Smooth muscle cell (in vitro differentiated cells): Measurements from ENCODE around the gene DBNDD1. TPM values are rescaled to one million over a fixed set of nuclear protein-coding genes. Genes with fewer than 3 reads are reported as not detected.

ENCODE experiments used
- DNase-seq: peaks from one replicate; lab custom pipeline; 2025; ENCODE audit not compliant: unreplicated experiment; lab: John Stamatoyannopoulos, UW
- H2AFZ ChIP-seq: fragments of 200-600 bp; sonication (generic); 2 replicates; pipeline ENCODE4 v1.6.0; 2016; ENCODE audit warnings: antibody characterized with exemption, low read depth, mild to moderate bottlenecking
- H3F3A ChIP-seq: fragments of 200-600 bp; sonication (generic); 2 replicates; pipeline ENCODE4 v1.6.0; 2017; ENCODE audit warnings: antibody characterized with exemption, low read depth
- H3K27ac ChIP-seq: fragments of 200-600 bp; sonication (generic); 2 replicates; pipeline ENCODE4 v1.5.1; 2016; ENCODE audit warnings: low read depth, mild to moderate bottlenecking
- H3K27me3 ChIP-seq: fragments of 200-600 bp; sonication (generic); 2 replicates; pipeline ENCODE4 v1.6.1; 2016; ENCODE audit warnings: low read depth, mild to moderate bottlenecking
- H3K36me3 ChIP-seq: fragments of 200-600 bp; sonication (generic); 2 replicates; pipeline ENCODE4 v1.5.1; 2016; ENCODE audit warnings: low read depth
- H3K4me1 ChIP-seq: fragments of 200-600 bp; sonication (generic); 2 replicates; pipeline ENCODE4 v1.5.1; 2016; ENCODE audit warnings: low read depth
- H3K4me2 ChIP-seq: fragments of 200-600 bp; sonication (generic); 2 replicates; pipeline ENCODE4 v1.6.0; 2016; ENCODE audit warnings: mild to moderate bottlenecking
- H3K4me3 ChIP-seq: fragments of 200-600 bp; sonication (generic); 2 replicates; pipeline ENCODE4 v1.5.1; 2016; ENCODE audit warnings: mild to moderate bottlenecking
- H3K79me2 ChIP-seq: fragments of 200-600 bp; sonication (generic); 2 replicates; pipeline ENCODE4 v1.6.0; 2016; ENCODE audit warnings: low read depth, mild to moderate bottlenecking
- H3K9ac ChIP-seq: fragments of 200-600 bp; sonication (generic); 2 replicates; pipeline ENCODE4 v1.6.0; 2016; ENCODE audit warnings: low read depth
- H3K9me3 ChIP-seq: fragments of 200-600 bp; sonication (generic); replicated peaks from 2 replicates; pipeline ENCODE4 v1.5.1; 2016; ENCODE audit warnings: low read depth
- H4K20me1 ChIP-seq: fragments of 200-600 bp; sonication (generic); 2 replicates; pipeline ENCODE4 v1.6.0; 2016; ENCODE audit warnings: low read depth
- WGBS: methylation state at CpG from one replicate; pipeline ENCODE4 v1.1.7; 2016; ENCODE audit warnings: low lambda C conversion rate; 5-methylcytosine and 5-hydroxymethylcytosine counted together
- polyA plus RNA-seq: library from polyadenylated mRNA; unstranded; fragments of >200 nt; fragmentation: Nextera tagmentation; extraction: Ambion mirVana; gene quantifications from 2 replicates; pipeline ENCODE4 v1.2.1, GENCODE V29; 2016
- total RNA-seq: library from RNA; depleted of rRNA; stranded (reverse); fragments of >200 nt; gene quantifications from 2 replicates; pipeline ENCODE4 v1.2.3, GENCODE V29; 2014
- TF ChIP-seq, protein P1 (sequence below): fragments of 200-600 bp; sonication (generic); IDR thresholded peaks from 2 replicates; pipeline ENCODE4 v1.5.1; 2017; ENCODE audit warnings: borderline replicate concordance, mild to moderate bottlenecking, antibody characterized with exemption; ENCODE audit not compliant: insufficient read depth, poor library complexity, severe bottlenecking

DBNDD1 gene
- total and polyA plus RNA-seq, 2 experiments from 2014 or later: 3.3 to 3.8 TPM

DNA sequence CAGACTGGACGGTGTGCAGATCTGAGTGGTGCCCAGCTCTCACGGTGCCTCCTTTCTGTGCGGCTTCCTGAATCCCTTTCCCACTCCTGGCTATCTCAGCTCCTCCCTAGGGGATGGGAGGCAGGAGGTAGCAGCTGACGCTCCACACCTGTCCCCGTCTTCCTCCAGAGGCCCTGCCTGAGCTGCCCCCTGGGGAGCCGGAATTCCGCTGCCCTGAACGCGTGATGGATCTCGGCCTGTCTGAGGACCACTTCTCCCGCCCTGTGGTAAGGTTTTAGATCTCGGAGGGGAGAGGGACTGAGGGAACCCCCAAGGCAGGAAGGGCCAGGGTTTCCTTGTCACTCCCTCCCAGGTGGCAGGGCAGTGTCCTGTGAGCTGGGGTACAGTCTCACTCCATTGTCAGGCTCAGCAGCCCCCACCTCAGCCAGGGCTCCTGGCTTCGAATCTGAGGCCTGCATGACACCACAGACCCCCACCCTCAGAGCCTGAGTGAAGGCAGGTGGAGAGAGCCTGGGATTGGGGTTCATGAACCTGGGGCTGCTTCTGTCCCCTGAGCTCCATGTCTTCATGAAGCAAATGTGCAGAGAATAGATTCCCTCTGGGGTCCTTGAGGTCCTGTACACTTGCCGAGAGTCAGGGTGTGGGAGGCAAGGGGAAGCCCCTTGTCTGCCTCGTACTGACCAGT is 64.1 kb downstream of the DBNDD1 start:
- Histone ChIP-seq H3K79me2 (peaks cover 22% of the 10 kb centered on the region), H3K27me3 (no peaks in the 10 kb centered on the region), H3K9ac (no peak overlapping the region), H2AFZ (no peak overlapping the region), H3F3A (no peaks in the 10 kb centered on the region), H3K4me1 (no peaks in the 10 kb centered on the region), H3K9me3 (no peaks in the 10 kb centered on the region), H3K27ac (no peak overlapping the region), H3K36me3 (no peaks in the 10 kb centered on the region), H3K4me3 (no peak overlapping the region), H3K4me2 (no peak overlapping the region), H4K20me1 (peaks cover 51% of the 10 kb centered on the region)
- DNase-seq: no peak
- WGBS: 93% methylated on average over 15 of the region's 15 CpGs
- TF ChIP-seq, protein P1, sequence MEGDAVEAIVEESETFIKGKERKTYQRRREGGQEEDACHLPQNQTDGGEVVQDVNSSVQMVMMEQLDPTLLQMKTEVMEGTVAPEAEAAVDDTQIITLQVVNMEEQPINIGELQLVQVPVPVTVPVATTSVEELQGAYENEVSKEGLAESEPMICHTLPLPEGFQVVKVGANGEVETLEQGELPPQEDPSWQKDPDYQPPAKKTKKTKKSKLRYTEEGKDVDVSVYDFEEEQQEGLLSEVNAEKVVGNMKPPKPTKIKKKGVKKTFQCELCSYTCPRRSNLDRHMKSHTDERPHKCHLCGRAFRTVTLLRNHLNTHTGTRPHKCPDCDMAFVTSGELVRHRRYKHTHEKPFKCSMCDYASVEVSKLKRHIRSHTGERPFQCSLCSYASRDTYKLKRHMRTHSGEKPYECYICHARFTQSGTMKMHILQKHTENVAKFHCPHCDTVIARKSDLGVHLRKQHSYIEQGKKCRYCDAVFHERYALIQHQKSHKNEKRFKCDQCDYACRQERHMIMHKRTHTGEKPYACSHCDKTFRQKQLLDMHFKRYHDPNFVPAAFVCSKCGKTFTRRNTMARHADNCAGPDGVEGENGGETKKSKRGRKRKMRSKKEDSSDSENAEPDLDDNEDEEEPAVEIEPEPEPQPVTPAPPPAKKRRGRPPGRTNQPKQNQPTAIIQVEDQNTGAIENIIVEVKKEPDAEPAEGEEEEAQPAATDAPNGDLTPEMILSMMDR: no peak

Other genes starting within 250 kb of the DBNDD1 start
- gene FANCA, start 202.8 kb downstream of the DBNDD1 start, total RNA-seq: 6.0 and 17.7 TPM in 2 replicates
- 13.1 and 16.7 TPM in 2 replicates for gene FANCA, start 202.8 kb downstream of the DBNDD1 start, polyA plus RNA-seq
- 1.1 and 1.4 TPM in 2 replicates for gene SPIRE2, start 191.0 kb downstream of the DBNDD1 start, total RNA-seq
- gene SPIRE2, start 191.0 kb downstream of the DBNDD1 start, polyA plus RNA-seq: 1.1 and 2.2 TPM in 2 replicates
- gene TCF25, start 145.9 kb downstream of the DBNDD1 start, total RNA-seq: 69.7 and 99.8 TPM in 2 replicates
- gene TCF25, start 145.9 kb downstream of the DBNDD1 start, polyA plus RNA-seq: 174 and 272 TPM in 2 replicates
- gene MC1R, start 100.6 kb downstream of the DBNDD1 start, total RNA-seq: 12.4 and 14.5 TPM in 2 replicates
- 16.7 and 16.8 TPM in 2 replicates for gene MC1R, start 100.6 kb downstream of the DBNDD1 start, polyA plus RNA-seq
- gene TUBB3, start 96.1 kb downstream of the DBNDD1 start, total RNA-seq: 213 and 234 TPM in 2 replicates
- gene TUBB3, start 96.1 kb downstream of the DBNDD1 start, polyA plus RNA-seq: 198 and 303 TPM in 2 replicates
- gene DEF8, start 70.7 kb downstream of the DBNDD1 start, total RNA-seq: 63.6 and 85.3 TPM in 2 replicates
- 93.7 and 97.0 TPM in 2 replicates for gene DEF8, start 70.7 kb downstream of the DBNDD1 start, polyA plus RNA-seq
- not detected in 2 replicates for gene PRDM7, start 57.9 kb upstream of the DBNDD1 start, total RNA-seq
- 0.11 TPM in 1 of 2 replicates, not detected in the other for gene PRDM7, start 57.9 kb upstream of the DBNDD1 start, polyA plus RNA-seq